H1 (cell line): ENCODE data around the gene TTC4. TPM values are rescaled to one million over a fixed set of nuclear protein-coding genes. Genes with fewer than 3 reads are reported as not detected.

ENCODE experiments used
- CTCF ChIA-PET: fragments of 300-600 bp; sonication (Branson Sonifier 250); formaldehyde crosslinking; loops from one replicate; lab custom pipeline; 2021; ENCODE audit not compliant: partially characterized antibody; lab: Charles Lee
- POLR2A ChIA-PET: fragments of 300-600 bp; sonication (Branson Sonifier 250); formaldehyde crosslinking; loops from one replicate; lab custom pipeline; 2021; ENCODE audit warnings: inconsistent platforms; ENCODE audit not compliant: partially characterized antibody; lab: Charles Lee
- DNase-seq, 2 experiments: peaks; one replicate each; pipeline versions ENCODE4 v3.0.0 to v3.0.0-alpha.2; 2010 to 2022; ENCODE audit warnings: low spot score in 2 of 2, low read depth in 1 of 2, mixed read lengths in 1 of 2
- FAIRE-seq: peaks from 2 replicates; lab custom pipeline; 2011; peaks lifted over from hg19 to GRCh38; lab: Jason Lieb, UNC
- H2AFZ ChIP-seq: 2 replicates; pipeline ENCODE4 v1.8.1; 2012; ENCODE audit warnings: low read length, inconsistent platforms
- H2AK5ac ChIP-seq: 2 replicates; pipeline ENCODE4 v1.6.1; 2013; ENCODE audit warnings: low read depth, low read length
- H2BK120ac ChIP-seq: replicated peaks from 2 replicates; pipeline ENCODE3; 2013; ENCODE audit warnings: low read depth, low read length, inconsistent platforms
- H2BK12ac ChIP-seq: 2 replicates; pipeline ENCODE4 v1.6.1; 2013; ENCODE audit warnings: low read depth, low read length
- H2BK15ac ChIP-seq: 2 replicates; pipeline ENCODE4 v1.6.1; 2013; ENCODE audit warnings: low read length
- H2BK20ac ChIP-seq: 2 replicates; pipeline ENCODE4 v1.6.1; 2013; ENCODE audit warnings: low read length
- H2BK5ac ChIP-seq: 2 replicates; pipeline ENCODE4 v1.6.1; 2013; ENCODE audit warnings: low read depth, low read length
- H3K14ac ChIP-seq: 2 replicates; pipeline ENCODE4 v1.6.1; 2013; ENCODE audit warnings: inconsistent platforms; ENCODE audit not compliant: insufficient read length
- H3K18ac ChIP-seq: 2 replicates; pipeline ENCODE4 v1.6.1; 2013; ENCODE audit warnings: low read length; ENCODE audit errors: extremely low read depth
- H3K23ac ChIP-seq: 2 replicates; pipeline ENCODE4 v1.6.1; 2013; ENCODE audit warnings: inconsistent platforms; ENCODE audit not compliant: insufficient read length
- H3K23me2 ChIP-seq: 2 replicates; pipeline ENCODE4 v1.6.1; 2013; ENCODE audit warnings: low read depth, low read length
- H3K27ac ChIP-seq: 2 replicates; pipeline ENCODE4 v1.6.1; 2011; ENCODE audit warnings: low read depth, low read length, inconsistent platforms
- H3K27me3 ChIP-seq, 4 experiments: replicated peaks in 1 of 4; 1 replicate in 1 of 4; 2 replicates in 3 of 4; pipeline versions ENCODE4 v1.6.1 to v1.8.1; 2011 to 2013; ENCODE audit warnings: low read length in 3 of 4, mild to moderate bottlenecking in 3 of 4, inconsistent platforms in 2 of 4, mixed read lengths in 2 of 4, moderate library complexity in 1 of 4; ENCODE audit not compliant: control insufficient read depth in 3 of 4, insufficient read depth in 3 of 4; ENCODE audit errors: extremely low read depth in 1 of 4
- H3K36me3 ChIP-seq, 4 experiments: 2 replicates each; pipeline versions ENCODE4 v1.6.1 to v1.8.1; 2011 to 2013; ENCODE audit warnings: mild to moderate bottlenecking in 4 of 4, low read length in 3 of 4, moderate library complexity in 2 of 4, control low read depth in 1 of 4, inconsistent platforms in 1 of 4; ENCODE audit not compliant: insufficient read depth in 4 of 4, control insufficient read depth in 2 of 4
- H3K4ac ChIP-seq: replicated peaks from 2 replicates; pipeline ENCODE3; 2013; ENCODE audit warnings: low read length, low read depth, mixed read lengths, inconsistent platforms; ENCODE audit not compliant: insufficient read length
- H3K4me1 ChIP-seq, 4 experiments: replicated peaks in 1 of 4; 1 replicate in 1 of 4; 2 replicates in 3 of 4; pipeline versions ENCODE4 v1.6.1 to v1.8.1; 2011 to 2013; ENCODE audit warnings: low read length in 3 of 4, inconsistent platforms in 2 of 4, mixed read lengths in 1 of 4; ENCODE audit not compliant: insufficient read depth in 4 of 4, control insufficient read depth in 3 of 4
- H3K4me2 ChIP-seq, 2 experiments: 2 replicates each; pipeline versions ENCODE4 v1.6.1 to v1.8.1; 2011 to 2013; ENCODE audit warnings: low read depth in 2 of 2, low read length in 2 of 2, control low read depth in 1 of 2, inconsistent platforms in 1 of 2, mild to moderate bottlenecking in 1 of 2; ENCODE audit not compliant: insufficient read depth in 1 of 2
- H3K4me3 ChIP-seq, 4 experiments: fragments of 200-600, 300-600 bp in 1 of 4; sonication (generic), shearing (Covaris generic), sonication (Bioruptor Twin) in 1 of 4; 2 replicates each; pipeline versions ENCODE4 v1.5.1 to v1.8.1; 2011 to 2016; ENCODE audit warnings: low read length in 4 of 4, low read depth in 3 of 4, control low read depth in 2 of 4, inconsistent platforms in 2 of 4, mild to moderate bottlenecking in 2 of 4, mixed read lengths in 1 of 4, moderate library complexity in 1 of 4; ENCODE audit not compliant: insufficient read depth in 2 of 4; ENCODE audit errors: extremely low read depth in 1 of 4
- H3K56ac ChIP-seq: replicated peaks from 2 replicates; pipeline ENCODE3; 2013; ENCODE audit warnings: low read depth, mild to moderate bottlenecking, mixed read lengths, low read length, inconsistent platforms; ENCODE audit not compliant: insufficient read length
- H3K79me1 ChIP-seq: 2 replicates; pipeline ENCODE4 v1.6.1; 2013; ENCODE audit warnings: low read depth, low read length, control low read depth
- H3K79me2 ChIP-seq, 2 experiments: 2 replicates each; pipeline versions ENCODE4 v1.6.1 to v1.8.1; 2012 to 2013; ENCODE audit warnings: low read length in 2 of 2, mild to moderate bottlenecking in 2 of 2, inconsistent platforms in 1 of 2; ENCODE audit not compliant: insufficient read depth in 2 of 2, control insufficient read depth in 1 of 2
- H3K9ac ChIP-seq, 4 experiments: replicated peaks in 1 of 4; 1 replicate in 1 of 4; 2 replicates in 3 of 4; pipeline versions ENCODE4 v1.6.1 to v1.8.1; 2011 to 2013; ENCODE audit warnings: low read depth in 3 of 4, low read length in 3 of 4, control low read depth in 2 of 4, mild to moderate bottlenecking in 2 of 4, moderate library complexity in 2 of 4, inconsistent platforms in 1 of 4; ENCODE audit errors: extremely low read depth in 1 of 4
- H3K9me3 ChIP-seq, 2 experiments: 2 replicates each; pipeline versions ENCODE4 v1.6.1 to v1.8.1; 2012 to 2013; ENCODE audit warnings: mild to moderate bottlenecking in 2 of 2, moderate library complexity in 2 of 2, control low read depth in 1 of 2, inconsistent platforms in 1 of 2, low read depth in 1 of 2, low read length in 1 of 2, mixed read lengths in 1 of 2; ENCODE audit not compliant: insufficient read depth in 2 of 2
- H4K20me1 ChIP-seq, 2 experiments: replicated peaks in 1 of 2; 2 replicates each; pipeline versions ENCODE3 to v1.8.1; 2011 to 2013; ENCODE audit warnings: inconsistent platforms in 2 of 2, low read length in 2 of 2, mild to moderate bottlenecking in 1 of 2; ENCODE audit not compliant: insufficient read depth in 2 of 2, control insufficient read depth in 1 of 2
- H4K5ac ChIP-seq: 2 replicates; pipeline ENCODE4 v1.6.1; 2013; ENCODE audit warnings: low read length, low read depth, mixed read lengths, inconsistent platforms; ENCODE audit not compliant: insufficient read length
- H4K8ac ChIP-seq: 2 replicates; pipeline ENCODE4 v1.8.0; 2013; ENCODE audit warnings: mild to moderate bottlenecking, moderate library complexity, low read length, inconsistent platforms; ENCODE audit not compliant: insufficient read depth; ENCODE audit errors: extremely low read depth
- H4K91ac ChIP-seq: replicated peaks from 2 replicates; pipeline ENCODE3; 2013; ENCODE audit warnings: low read length, mixed read lengths, inconsistent platforms; ENCODE audit not compliant: insufficient read length
- BACH1 ChIP-seq: IDR thresholded peaks from 2 replicates; pipeline ENCODE4 v1.6.1; 2012; ENCODE audit warnings: low read length, improper control_type of control experiment
- BRCA1 ChIP-seq: IDR thresholded peaks from 2 replicates; pipeline ENCODE4 v1.6.1; 2012; ENCODE audit warnings: low read depth, low read length, improper control_type of control experiment
- EGR1 ChIP-seq: IDR thresholded peaks from 2 replicates; pipeline ENCODE4 v1.6.1; 2011; ENCODE audit warnings: low read depth, low read length, borderline replicate concordance
- POLR2AphosphoS5 ChIP-seq: IDR thresholded peaks from 2 replicates; pipeline ENCODE4 v1.6.1; 2011; ENCODE audit warnings: low read depth, low read length
- POU5F1 ChIP-seq: IDR thresholded peaks from 2 replicates; pipeline ENCODE4 v1.6.1; 2011; ENCODE audit warnings: low read depth, mild to moderate bottlenecking, low read length, moderate library complexity
- SAP30 ChIP-seq: fragments of 300-600 bp; sonication (generic); IDR thresholded peaks from 2 replicates; pipeline ENCODE4 v1.7.1; 2012; ENCODE audit warnings: low read length, moderate library complexity, mild to moderate bottlenecking, inconsistent platforms; ENCODE audit not compliant: insufficient read depth, insufficient replicate concordance
- SIRT6 ChIP-seq: IDR thresholded peaks from one replicate; pipeline ENCODE4 v1.7.1; 2012; ENCODE audit warnings: low read length, inconsistent platforms
- SIX5 ChIP-seq: IDR thresholded peaks from 2 replicates; pipeline ENCODE4 v1.6.1; 2011; ENCODE audit warnings: mild to moderate bottlenecking, low read depth, low read length
- TAF1 ChIP-seq: IDR thresholded peaks from 2 replicates; pipeline ENCODE4 v1.6.1; 2011; ENCODE audit warnings: mild to moderate bottlenecking, low read depth, low read length
- TAF7 ChIP-seq: optimal IDR thresholded peaks from 2 replicates; pipeline ENCODE3; 2011; ENCODE audit warnings: low read depth, mild to moderate bottlenecking, inconsistent platforms, low read length, moderate library complexity, borderline replicate concordance
- WGBS, 2 experiments: shearing (Covaris generic) in 1 of 2; methylation state at CpG; one replicate each; pipeline versions ENCODE4 v1.1.6 to v1.1.7; 2013 to 2015; ENCODE audit warnings: low lambda C conversion rate in 2 of 2, mixed read lengths in 2 of 2, inconsistent platforms in 1 of 2, low coverage in 1 of 2, missing lambda C conversion rate in 1 of 2; ENCODE audit not compliant: insufficient replicate concordance in 2 of 2, insufficient coverage in 1 of 2, insufficient read length in 1 of 2; ENCODE audit errors: extremely low coverage in 1 of 2, missing lambda C conversion rate in 1 of 2; 5-methylcytosine and 5-hydroxymethylcytosine counted together
- polyA plus RNA-seq, 7 experiments: library from polyadenylated mRNA; depleted of rRNA in 3 of 7; stranded (reverse) in 5 of 7; unstranded in 2 of 7; fragments of >200 nt in 5 of 7; fragments of 200-250 nt in 2 of 7; gene quantifications; 1 replicate in 5 of 7; 2 replicates in 1 of 7; 4 replicates in 1 of 7; pipeline versions ENCODE4 v1.2.1 to v1.2.3, GENCODE V29; 2011 to 2013; ENCODE audit warnings: missing spikeins in 2 of 7, mixed read lengths in 2 of 7
- total RNA-seq: library from RNA; stranded (reverse); fragmentation: NEBNext Ultra II Directional; extraction: Animal tissue kit (Norgen Biotek cat#: 25700); gene quantifications from 2 replicates; pipeline ENCODE4 v1.2.1, GENCODE V29; 2021
- TF ChIP-seq, protein P1 (sequence below), 3 experiments: IDR thresholded peaks; 1 replicate in 2 of 3; 2 replicates in 1 of 3; pipeline versions ENCODE4 v1.5.1 to v1.6.1; 2011; ENCODE audit warnings: low read length in 3 of 3, mild to moderate bottlenecking in 3 of 3, inconsistent platforms in 2 of 3, low read depth in 1 of 3, moderate library complexity in 1 of 3; ENCODE audit not compliant: insufficient read depth in 1 of 3; ENCODE audit errors: control extremely low read depth in 1 of 3
- TF ChIP-seq, protein P2 (sequence below): IDR thresholded peaks from 2 replicates; pipeline ENCODE4 v1.6.1; 2011; ENCODE audit warnings: low read depth, mild to moderate bottlenecking, low read length; ENCODE audit not compliant: insufficient read depth

TTC4 gene
- total and polyA plus RNA-seq, 2 of the 8 experiments (the other 6 are each of a cell fraction or from before 2014, with no cell fraction given): 21.0 to 25.1 TPM

DNA sequence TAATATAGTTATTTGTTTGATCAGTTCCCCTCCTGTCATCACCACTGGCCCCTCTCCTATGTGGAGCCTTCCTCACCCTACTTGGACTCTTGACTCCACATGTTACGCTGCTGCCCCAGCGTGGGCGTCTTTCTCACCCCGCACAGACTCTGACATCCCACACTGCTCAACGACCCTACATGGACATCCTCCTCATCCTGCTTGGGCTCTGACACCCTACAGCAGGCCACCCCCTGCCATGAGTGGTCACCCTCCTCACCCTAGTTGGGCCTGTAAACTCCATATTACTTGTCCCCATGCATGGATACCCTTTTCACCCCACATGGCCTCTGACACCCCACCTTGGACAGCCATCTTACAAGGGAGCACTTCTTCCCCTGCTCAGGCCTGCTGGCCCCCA lies 21.0 kb downstream of the TTC4 start:
- no peak overlapping the region for H4K8ac ChIP-seq
- H3K79me1 ChIP-seq: no peaks in the 10 kb centered on the region
- no peaks in the 10 kb centered on the region for H3K23me2 ChIP-seq
- DNase-seq (no peak), FAIRE-seq (no peak)
- H3K79me2 ChIP-seq: no peaks in the 10 kb centered on the region
- H2BK15ac ChIP-seq: no peak overlapping the region
- H2AFZ ChIP-seq: no peak overlapping the region
- no peak overlapping the region for H3K4ac ChIP-seq
- H4K5ac ChIP-seq: no peak overlapping the region
- CTCF ChIA-PET: interaction anchor here (0.7 to 0.8 kb wide), 3 partner anchors 12 to 106 kb away, joined by 3 to 4 read pairs (median 4); no protein-coding TSS in a partner anchor
- H3K27me3 ChIP-seq: no peaks in the 10 kb centered on the region
- no peak overlapping the region for H2BK5ac ChIP-seq
- H3K9me3 ChIP-seq: no peaks in the 10 kb centered on the region
- no peaks in the 10 kb centered on the region for H3K4me1 ChIP-seq
- no peak overlapping the region for H2AK5ac ChIP-seq
- WGBS, 2 experiments: 98% methylated on average over 5 of the region's 5 CpGs; no CpG with 5 or more reads in 1 of the 2 experiments
- H2BK12ac ChIP-seq: no peak overlapping the region
- no peak overlapping the region for H2BK120ac ChIP-seq
- H3K36me3 ChIP-seq: peaks cover 6 to 50% (median 26%) of the 10 kb centered on the region in 4 experiments; a peak in 7 of 8 replicates
- no peak overlapping the region for H3K18ac ChIP-seq
- no peak overlapping the region for H3K23ac ChIP-seq
- peaks cover 0 to 4% of the 10 kb centered on the region in 2 experiments for H4K20me1 ChIP-seq
- H2BK20ac ChIP-seq: no peak overlapping the region
- H3K14ac ChIP-seq: no peak overlapping the region
- H3K4me2 ChIP-seq: no peak overlapping the region
- no peak overlapping the region for H4K91ac ChIP-seq
- no peak overlapping the region for H3K9ac ChIP-seq
- H3K27ac ChIP-seq: no peak overlapping the region
- POLR2A ChIA-PET: no interaction called here
- TF ChIP-seq SAP30 (no peak), BRCA1 (no peak), SIRT6 (no peak), BACH1 (no peak), POLR2AphosphoS5 (no peak), POU5F1 (no peak), TAF1 (no peak), TAF7 (no peak), SIX5 (no peak), EGR1 (no peak)
- TF ChIP-seq, protein P1, sequence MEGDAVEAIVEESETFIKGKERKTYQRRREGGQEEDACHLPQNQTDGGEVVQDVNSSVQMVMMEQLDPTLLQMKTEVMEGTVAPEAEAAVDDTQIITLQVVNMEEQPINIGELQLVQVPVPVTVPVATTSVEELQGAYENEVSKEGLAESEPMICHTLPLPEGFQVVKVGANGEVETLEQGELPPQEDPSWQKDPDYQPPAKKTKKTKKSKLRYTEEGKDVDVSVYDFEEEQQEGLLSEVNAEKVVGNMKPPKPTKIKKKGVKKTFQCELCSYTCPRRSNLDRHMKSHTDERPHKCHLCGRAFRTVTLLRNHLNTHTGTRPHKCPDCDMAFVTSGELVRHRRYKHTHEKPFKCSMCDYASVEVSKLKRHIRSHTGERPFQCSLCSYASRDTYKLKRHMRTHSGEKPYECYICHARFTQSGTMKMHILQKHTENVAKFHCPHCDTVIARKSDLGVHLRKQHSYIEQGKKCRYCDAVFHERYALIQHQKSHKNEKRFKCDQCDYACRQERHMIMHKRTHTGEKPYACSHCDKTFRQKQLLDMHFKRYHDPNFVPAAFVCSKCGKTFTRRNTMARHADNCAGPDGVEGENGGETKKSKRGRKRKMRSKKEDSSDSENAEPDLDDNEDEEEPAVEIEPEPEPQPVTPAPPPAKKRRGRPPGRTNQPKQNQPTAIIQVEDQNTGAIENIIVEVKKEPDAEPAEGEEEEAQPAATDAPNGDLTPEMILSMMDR (IDR thresholded peaks at IDR 0.05; ENCODE audit: control extremely low read depth in 1 of 3, insufficient read depth in 1 of 3, low read depth in 1 of 3, low read length in 3 of 3): no peak
- TF ChIP-seq, protein P2, sequence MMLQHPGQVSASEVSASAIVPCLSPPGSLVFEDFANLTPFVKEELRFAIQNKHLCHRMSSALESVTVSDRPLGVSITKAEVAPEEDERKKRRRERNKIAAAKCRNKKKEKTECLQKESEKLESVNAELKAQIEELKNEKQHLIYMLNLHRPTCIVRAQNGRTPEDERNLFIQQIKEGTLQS: no peak
- no peak overlapping the region for H3K56ac ChIP-seq
- no peak overlapping the region for H3K4me3 ChIP-seq
